B cell (primary cell): ENCODE data around the gene CCR6. TPM values are rescaled to one million over a fixed set of nuclear protein-coding genes. Genes with fewer than 3 reads are reported as not detected.

Experiments
- ATAC-seq: fragments of 200-7000 bp; cut with Tn5 transposase; one replicate; pipeline ENCODE4 v1.10.0; 2021; ENCODE audit warnings: low read depth, mild to moderate bottlenecking, moderate number of reproducible peaks, moderate library complexity
- CTCF ChIA-PET: fragments of 350-600 bp; sonication (Branson Sonifier 250); formaldehyde crosslinking; loops from one replicate; lab custom pipeline; 2021; ENCODE audit warnings: antibody characterized with exemption, inconsistent platforms; lab: Charles Lee
- POLR2A ChIA-PET: fragments of 350-600 bp; sonication (Branson Sonifier 250); formaldehyde crosslinking; loops from one replicate; lab custom pipeline; 2021; ENCODE audit warnings: antibody characterized with exemption; lab: Charles Lee
- DNase-seq: peaks from one replicate; pipeline ENCODE4 v3.0.0; 2013
- H2AFZ ChIP-seq: 2 replicates; pipeline ENCODE4 v1.6.1; 2012; ENCODE audit warnings: mild to moderate bottlenecking, low read depth, low read length; ENCODE audit not compliant: insufficient read depth, poor library complexity, severe bottlenecking
- H3K27ac ChIP-seq, 2 donors: 1 replicate in 1 of 2; 2 replicates in 1 of 2; pipeline ENCODE4 v1.5.1; 2012 to 2013; ENCODE audit warnings: low read length in 2 of 2, mild to moderate bottlenecking in 2 of 2, moderate library complexity in 1 of 2
- H3K27me3 ChIP-seq, 4 experiments: fragments of 200-600 bp in 1 of 4; sonication (generic) in 1 of 4; replicated peaks in 1 of 4; 1 replicate in 2 of 4; 2 replicates in 2 of 4; pipeline versions ENCODE4 v1.6.1 to v1.7.0; 2013 to 2016; ENCODE audit warnings: low read length in 3 of 4, mild to moderate bottlenecking in 2 of 4, mixed read lengths in 1 of 4, moderate library complexity in 1 of 4; ENCODE audit not compliant: insufficient read depth in 4 of 4, control insufficient read depth in 3 of 4; ENCODE audit errors: control extremely low read depth in 1 of 4
- H3K36me3 ChIP-seq, 2 experiments: replicated peaks in 1 of 2; 1 replicate in 1 of 2; 2 replicates in 1 of 2; pipeline versions ENCODE4 v1.6.1 to v1.7.1; 2013; ENCODE audit warnings: low read length in 1 of 2; ENCODE audit not compliant: insufficient read depth in 2 of 2, control insufficient read depth in 1 of 2; ENCODE audit errors: control extremely low read depth in 1 of 2, extremely low read depth in 1 of 2
- H3K4me1 ChIP-seq, 2 donors: fragments of 200-600 bp in 1 of 2; sonication (generic) in 1 of 2; 1 replicate in 1 of 2; 2 replicates in 1 of 2; pipeline versions ENCODE4 v1.5.1 to v1.6.1; 2013 to 2017; ENCODE audit warnings: low read length in 2 of 2; ENCODE audit not compliant: control insufficient read depth in 2 of 2, insufficient read depth in 2 of 2
- H3K4me2 ChIP-seq: replicated peaks from 2 replicates; pipeline ENCODE3; 2012; ENCODE audit warnings: mild to moderate bottlenecking, low read depth, low read length; ENCODE audit not compliant: poor library complexity, severe bottlenecking
- H3K4me3 ChIP-seq, 5 experiments: fragments of 200-600 bp in 1 of 5; sonication (generic) in 1 of 5; 1 replicate in 3 of 5; 2 replicates in 2 of 5; pipeline versions ENCODE4 v1.5.1 to v1.7.0; 2011 to 2016; ENCODE audit warnings: low read length in 4 of 5, mild to moderate bottlenecking in 4 of 5, low read depth in 2 of 5, control low read depth in 1 of 5, moderate library complexity in 1 of 5; ENCODE audit not compliant: insufficient read depth in 1 of 5; ENCODE audit errors: control extremely low read depth in 1 of 5, extremely low read depth in 1 of 5
- H3K79me2 ChIP-seq: fragments of 200-600 bp; sonication (generic); one replicate; pipeline ENCODE4 v1.6.0; 2016; ENCODE audit warnings: low read length; ENCODE audit not compliant: control insufficient read depth, insufficient read depth
- H3K9ac ChIP-seq: fragments of 200-600 bp; sonication (generic); 2 replicates; pipeline ENCODE4 v1.6.1; 2017; ENCODE audit warnings: mild to moderate bottlenecking, low read length, moderate library complexity
- H3K9me3 ChIP-seq, 3 donors: one replicate each; pipeline versions ENCODE4 v1.6.1 to v1.7.1; 2013; ENCODE audit warnings: low read length in 2 of 3; ENCODE audit not compliant: control insufficient read depth in 2 of 3, insufficient read depth in 1 of 3; ENCODE audit errors: control extremely low read depth in 1 of 3
- H4K20me1 ChIP-seq: 2 replicates; pipeline ENCODE4 v1.6.0; 2012; ENCODE audit warnings: mild to moderate bottlenecking, low read length; ENCODE audit not compliant: insufficient read depth, control insufficient read depth, poor library complexity, severe bottlenecking
- H3K27ac Mint-ChIP-seq: one replicate; pipeline ENCODE4 v1.8.0; 2021; ENCODE audit warnings: mixed read lengths
- H3K27me3 Mint-ChIP-seq: one replicate; pipeline ENCODE4 v1.8.0; 2021; ENCODE audit warnings: mixed read lengths
- H3K4me1 Mint-ChIP-seq: one replicate; pipeline ENCODE4 v1.8.0; 2021; ENCODE audit warnings: mixed read lengths
- H3K4me3 Mint-ChIP-seq: one replicate; pipeline ENCODE4 v1.8.0; 2021; ENCODE audit warnings: mixed read lengths
- H3K9me3 Mint-ChIP-seq: one replicate; pipeline ENCODE4 v1.8.0; 2022; ENCODE audit warnings: mixed read lengths; ENCODE audit not compliant: insufficient read depth
- EZH2 ChIP-seq: IDR thresholded peaks from 2 replicates; pipeline ENCODE4 v1.6.1; 2012; ENCODE audit warnings: borderline replicate concordance, low read depth, mild to moderate bottlenecking, moderate library complexity, low read length; ENCODE audit not compliant: insufficient read depth, poor library complexity, severe bottlenecking
- WGBS: methylation state at CpG from one replicate; pipeline ENCODE4 v1.1.5; 2013; ENCODE audit warnings: missing lambda C conversion rate; ENCODE audit not compliant: insufficient coverage; 5-methylcytosine and 5-hydroxymethylcytosine counted together
- intact Hi-C: fragments of 100-400 bp; cut with micrococcal nuclease; formaldehyde crosslinking; loops from one replicate; pipeline ENCODE4 v1.10.0; 2022
- polyA plus RNA-seq: library from polyadenylated mRNA; depleted of rRNA; stranded (reverse); fragments of >200 nt; gene quantifications from 2 replicates; pipeline ENCODE4 v1.2.3, GENCODE V29; 2012
- total RNA-seq, 2 donors: library from RNA; stranded (reverse); fragments of 120-200 nt in 1 of 2; gene quantifications; 1 replicate in 1 of 2; 2 replicates in 1 of 2; pipeline versions ENCODE4 v1.2.3 to v1.2.4, GENCODE V29; 2013 to 2022
- TF ChIP-seq, protein P1 (sequence below): fragments of 200-600 bp; IDR thresholded peaks from one replicate; pipeline ENCODE4 v1.8.0; 2022; ENCODE audit warnings: antibody characterized with exemption, mild to moderate bottlenecking

Gene CCR6
- total and polyA plus RNA-seq, 2 donors (not counting 1 experiment from before 2014, with no cell fraction given) = 18.2 to 30.9 TPM

DNA sequence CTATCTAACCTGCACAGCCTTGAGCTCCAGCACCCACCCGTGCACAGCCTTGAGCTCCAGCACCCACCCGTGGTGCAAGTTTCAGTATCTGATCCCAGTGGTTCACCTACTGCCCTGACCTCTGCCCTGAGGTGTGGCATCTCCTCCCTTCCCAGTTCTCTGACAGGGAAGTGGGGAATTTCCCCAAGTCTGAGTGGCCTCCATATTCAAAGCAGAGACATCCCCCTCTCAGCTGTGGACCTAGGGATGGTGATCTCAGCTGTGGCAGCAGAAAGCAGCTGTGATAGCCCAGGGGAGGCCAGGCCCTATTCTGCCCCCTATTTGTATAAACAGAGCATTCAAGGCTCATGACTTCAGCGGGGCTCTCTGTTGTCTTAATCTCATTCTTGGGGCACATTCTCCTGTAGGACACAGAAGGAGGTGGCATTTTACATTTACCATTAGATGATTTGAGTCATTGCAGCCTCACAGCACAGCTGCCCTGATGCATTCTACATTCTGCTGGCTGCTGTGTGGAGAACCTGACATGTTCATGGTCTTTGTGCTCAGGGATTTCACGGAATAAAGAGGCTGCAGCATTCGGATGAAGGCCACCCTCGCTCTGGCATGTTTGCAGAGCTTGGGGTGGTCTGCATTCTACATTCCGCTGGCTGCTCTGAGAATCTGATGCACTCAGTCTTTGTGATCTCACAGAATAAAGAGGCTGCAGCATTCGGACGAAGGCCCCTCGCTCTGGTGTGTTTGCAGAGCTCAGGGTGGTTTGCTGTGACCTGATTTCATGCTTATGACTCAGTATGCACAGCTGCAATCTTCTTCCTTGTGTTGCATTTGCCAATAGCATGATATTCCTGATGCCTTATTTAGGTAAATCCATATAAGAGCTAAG, 17.9 kb downstream of the CCR6 start:
- ChIA-PET CTCF (interaction anchor here (0.8 to 21.7 kb wide), 35 partner anchors 12 to 847 kb away, joined by 3 to 437 read pairs (median 9); partner anchors contain the start of genes CCR6, CEP43 and RNASET2), POLR2A (interaction anchor here (0.7 to 2.8 kb wide), 12 partner anchors 8 to 191 kb away, joined by 3 to 21 read pairs (median 4); partner anchors contain the start of genes CCR6 and RNASET2)
- ATAC-seq = peak; percentile 68
- Mint-ChIP-seq H3K4me1 (peaks cover 70% of the 10 kb centered on the region), H3K9me3 (no peaks in the 10 kb centered on the region), H3K27ac (peak overlapping the region; percentile 92), H3K4me3 (peak overlapping the region; percentile 11), H3K27me3 (no peaks in the 10 kb centered on the region)
- no peak overlapping the region for H3K4me3 ChIP-seq
- peak overlapping the region; percentile 43 for H3K4me2 ChIP-seq
- H3K4me1 ChIP-seq = peaks cover 32 to 39% of the 10 kb centered on the region in 2 donors
- WGBS = 88% methylated on average over 8 of the region's 10 CpGs
- intact Hi-C loops = loop anchor here (1.0 kb wide), 2 partner anchors 10 to 27 kb away; no protein-coding TSS in a partner anchor
- H2AFZ ChIP-seq = no peak overlapping the region
- H3K79me2 ChIP-seq = peaks cover 85% of the 10 kb centered on the region
- H4K20me1 ChIP-seq = peaks cover 9% of the 10 kb centered on the region
- peaks cover 0 to 36% of the 10 kb centered on the region in 2 experiments for H3K36me3 ChIP-seq
- no peak overlapping the region for H3K9ac ChIP-seq
- H3K27ac ChIP-seq = peak overlapping the region; percentile 31 to 68
- DNase-seq = peak; percentile 49
- H3K9me3 ChIP-seq = no peaks in the 10 kb centered on the region
- TF ChIP-seq, protein P1, sequence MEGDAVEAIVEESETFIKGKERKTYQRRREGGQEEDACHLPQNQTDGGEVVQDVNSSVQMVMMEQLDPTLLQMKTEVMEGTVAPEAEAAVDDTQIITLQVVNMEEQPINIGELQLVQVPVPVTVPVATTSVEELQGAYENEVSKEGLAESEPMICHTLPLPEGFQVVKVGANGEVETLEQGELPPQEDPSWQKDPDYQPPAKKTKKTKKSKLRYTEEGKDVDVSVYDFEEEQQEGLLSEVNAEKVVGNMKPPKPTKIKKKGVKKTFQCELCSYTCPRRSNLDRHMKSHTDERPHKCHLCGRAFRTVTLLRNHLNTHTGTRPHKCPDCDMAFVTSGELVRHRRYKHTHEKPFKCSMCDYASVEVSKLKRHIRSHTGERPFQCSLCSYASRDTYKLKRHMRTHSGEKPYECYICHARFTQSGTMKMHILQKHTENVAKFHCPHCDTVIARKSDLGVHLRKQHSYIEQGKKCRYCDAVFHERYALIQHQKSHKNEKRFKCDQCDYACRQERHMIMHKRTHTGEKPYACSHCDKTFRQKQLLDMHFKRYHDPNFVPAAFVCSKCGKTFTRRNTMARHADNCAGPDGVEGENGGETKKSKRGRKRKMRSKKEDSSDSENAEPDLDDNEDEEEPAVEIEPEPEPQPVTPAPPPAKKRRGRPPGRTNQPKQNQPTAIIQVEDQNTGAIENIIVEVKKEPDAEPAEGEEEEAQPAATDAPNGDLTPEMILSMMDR = no peak
- no peak for TF ChIP-seq EZH2
- no peaks in the 10 kb centered on the region for H3K27me3 ChIP-seq
